GM19239 (cell line): ENCODE results near the gene UBL4B.

ENCODE experiments used
- DNase-seq: peaks from one replicate; pipeline ENCODE4 v3.0.0; 2011; ENCODE audit warnings: low spot score; ENCODE audit not compliant: insufficient read length
- FAIRE-seq: peaks from 2 replicates; lab custom pipeline; 2011; peaks lifted over from hg19 to GRCh38; lab: Jason Lieb, UNC

The UBL4B gene

DNA sequence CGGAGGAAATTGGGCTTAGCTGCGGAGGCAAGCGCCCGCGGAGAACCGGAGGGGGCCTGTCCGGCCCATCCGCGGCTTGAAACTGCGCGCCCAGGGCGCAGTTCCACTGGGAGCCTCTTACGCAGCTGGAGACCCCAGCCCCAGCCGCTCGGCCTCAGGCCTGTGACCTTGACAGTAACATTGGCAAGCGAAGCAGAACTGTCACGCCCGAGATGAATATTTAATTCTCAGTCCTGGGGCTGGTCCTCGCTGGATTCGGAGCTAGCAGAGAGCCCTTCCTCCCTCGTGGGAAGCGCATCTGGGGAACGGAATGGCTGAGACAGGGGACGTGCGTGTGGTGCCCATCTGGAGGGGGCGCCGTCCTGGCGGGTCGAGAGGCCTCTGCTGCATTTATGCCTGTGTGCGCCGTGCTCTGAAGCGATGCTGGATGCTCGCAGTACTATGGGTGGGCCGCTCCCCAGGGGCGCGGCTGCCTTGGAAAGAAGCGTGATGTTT, 39.0 kb downstream of the UBL4B start:
- no peak for FAIRE-seq

DNA sequence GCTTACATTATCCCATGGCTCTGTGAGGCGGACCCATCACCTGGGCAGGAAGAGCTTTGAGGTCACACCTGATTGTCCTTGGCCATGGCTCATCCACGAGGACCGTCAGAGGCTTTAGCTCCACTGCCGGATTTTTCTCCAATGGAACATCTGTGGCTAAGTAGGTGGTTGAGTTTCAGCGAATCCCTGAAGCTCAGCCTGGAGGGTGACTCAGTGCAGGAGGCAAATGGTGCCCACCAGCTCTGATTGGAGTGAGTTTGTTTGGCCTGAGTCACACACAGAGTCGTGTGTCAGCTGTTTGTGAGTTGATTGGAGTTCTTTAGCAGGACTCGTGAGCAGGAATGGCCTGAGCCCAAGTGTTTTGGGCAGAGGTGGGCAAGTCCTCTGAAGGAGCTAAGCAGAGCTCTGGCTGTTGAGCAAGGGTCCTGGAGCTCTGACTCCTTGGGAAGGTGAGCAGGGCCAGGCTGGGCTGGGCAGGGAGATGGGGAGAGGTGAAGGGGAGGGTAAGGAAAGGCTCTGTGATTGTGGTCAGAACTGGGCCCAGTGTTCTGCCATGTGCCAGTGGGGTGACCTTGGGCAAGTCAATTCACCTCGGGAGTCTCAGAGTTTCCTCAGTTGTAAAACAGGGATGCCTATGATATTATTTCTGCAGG, 40.0 kb downstream of the UBL4B start:
- FAIRE-seq (no peak), DNase-seq (no peak)

More for the DNA sequence above, 39.0 kb downstream of the UBL4B start:
- no peak for DNase-seq

DNA sequence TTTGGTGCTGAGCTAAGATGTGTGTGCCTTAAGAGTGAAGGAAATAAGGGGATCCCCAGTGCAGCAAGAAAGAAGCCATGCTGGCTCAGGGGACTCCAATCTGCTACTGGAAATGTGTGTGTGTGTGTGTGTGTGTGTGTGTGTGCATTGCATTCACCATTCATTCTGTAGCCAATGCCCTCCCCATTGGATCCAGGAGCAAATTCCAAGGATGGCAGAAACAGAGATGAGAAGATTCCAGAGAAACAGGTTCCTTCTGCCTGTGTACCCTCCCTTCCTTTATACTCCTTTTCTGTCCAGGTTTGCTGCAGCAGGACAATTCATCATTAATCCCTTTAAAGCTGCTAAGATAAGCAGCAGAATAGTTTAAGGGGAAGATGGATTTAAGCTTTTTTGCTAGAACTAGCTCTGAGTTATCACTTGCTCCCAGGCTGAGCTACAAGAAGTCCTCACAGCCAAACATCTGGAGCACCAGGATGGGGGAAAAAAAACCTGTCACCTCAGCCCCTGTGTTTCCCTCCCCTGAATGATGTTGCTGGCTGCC, 41.2 kb downstream of the UBL4B start:
- DNase-seq: no peak
- FAIRE-seq: no peak

DNA sequence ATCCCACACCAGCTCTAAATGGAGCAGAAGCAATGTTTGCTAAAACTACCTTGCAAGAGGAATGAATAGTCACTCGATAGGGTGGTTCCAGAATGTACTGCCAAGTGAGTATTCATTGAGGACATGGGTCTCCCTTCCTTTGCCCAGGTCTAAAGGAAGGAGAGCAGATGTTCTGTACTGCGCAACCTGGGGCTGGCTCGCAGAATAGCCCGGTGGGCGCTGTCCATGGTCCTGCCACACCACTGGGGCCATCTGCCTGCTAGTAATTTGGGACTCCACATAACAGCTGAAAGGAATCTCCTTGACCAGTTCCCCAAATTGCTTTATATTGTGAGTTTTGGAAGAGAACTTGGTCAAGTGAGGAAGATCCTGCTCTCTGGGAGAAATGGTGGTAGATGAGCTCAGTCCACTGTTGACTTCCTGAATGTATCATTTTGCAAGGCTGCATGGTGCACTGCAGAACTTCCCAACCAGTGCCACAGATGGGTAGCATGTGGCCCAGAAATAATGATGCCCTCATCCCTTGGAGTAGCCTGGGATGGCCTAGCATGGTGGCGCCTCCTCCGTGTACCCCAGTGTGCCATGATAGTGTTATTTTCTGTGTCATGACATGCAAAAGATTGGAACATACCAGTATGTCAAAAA, 43.8 kb downstream of the UBL4B start:
- peak; percentile 46 for DNase-seq
- no peak for FAIRE-seq

DNA sequence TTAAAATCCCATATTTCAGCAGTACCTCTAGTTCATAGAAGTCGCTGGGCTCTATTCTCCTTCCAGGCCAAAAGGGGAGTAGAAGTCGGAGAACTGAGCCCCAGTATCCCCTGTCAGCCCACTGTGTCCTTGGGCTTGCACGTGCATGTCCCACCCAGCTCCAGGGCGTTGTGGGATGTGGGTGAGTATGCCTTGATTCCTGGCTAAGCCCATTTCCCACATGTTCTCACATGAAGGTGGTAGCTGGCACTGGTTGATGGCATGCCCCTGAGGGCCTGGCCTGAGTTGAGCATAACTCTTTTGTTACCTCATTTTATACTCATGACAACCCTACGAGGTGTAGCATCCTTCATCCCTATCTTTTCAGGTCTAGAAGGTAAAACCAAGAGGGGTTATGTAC, 46.0 kb downstream of the UBL4B start:
- FAIRE-seq (no peak), DNase-seq (no peak)

DNA sequence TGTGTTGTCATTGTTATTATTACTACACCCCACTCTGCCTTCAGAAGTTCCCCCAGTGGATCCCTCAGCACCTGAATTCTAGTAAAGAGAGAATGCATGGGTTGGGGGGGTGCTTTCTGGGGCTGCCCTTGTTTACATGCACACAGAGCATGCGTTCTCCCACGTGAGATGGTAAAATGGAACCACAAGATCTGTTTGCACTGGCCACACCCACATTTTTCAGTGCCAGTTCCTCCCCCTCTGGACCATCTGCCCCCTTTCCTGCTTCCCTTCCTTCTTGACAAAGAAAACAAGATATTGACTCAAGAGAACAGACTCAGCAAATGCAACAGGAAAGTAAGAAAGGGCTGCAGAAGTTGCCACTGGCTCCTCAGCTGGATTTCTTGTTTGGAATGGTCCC, 46.9 kb downstream of the UBL4B start:
- FAIRE-seq: no peak
- no peak for DNase-seq

DNA sequence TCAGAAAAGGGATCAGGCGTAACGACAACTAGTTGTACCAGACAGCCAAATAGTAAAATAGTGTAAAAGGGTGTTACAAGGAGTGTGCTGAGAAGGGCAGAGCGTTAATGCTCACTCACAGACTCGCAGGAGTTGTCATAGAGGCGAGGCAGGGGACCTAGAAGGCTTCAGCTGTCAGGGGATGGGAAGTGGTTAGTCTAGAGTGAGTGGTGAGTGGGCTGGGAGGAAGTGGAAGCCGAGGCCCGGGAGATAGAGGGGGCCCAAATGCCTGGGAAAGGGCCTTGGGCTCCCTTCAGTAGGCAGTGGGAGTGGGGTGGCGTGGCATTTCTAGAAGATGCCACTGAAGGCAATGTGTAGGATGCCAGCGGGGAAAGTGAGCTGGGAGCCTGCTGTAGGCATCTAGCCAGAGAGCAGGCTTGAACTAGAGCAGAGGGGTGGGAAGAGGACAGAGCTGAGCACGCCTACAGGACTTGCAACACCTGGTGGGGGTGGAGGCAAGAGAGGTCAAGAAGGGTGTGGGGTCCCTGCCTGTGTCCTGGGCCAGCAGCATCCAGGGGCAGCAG, 48.4 kb downstream of the UBL4B start:
- FAIRE-seq: no peak
- no peak for DNase-seq

DNA sequence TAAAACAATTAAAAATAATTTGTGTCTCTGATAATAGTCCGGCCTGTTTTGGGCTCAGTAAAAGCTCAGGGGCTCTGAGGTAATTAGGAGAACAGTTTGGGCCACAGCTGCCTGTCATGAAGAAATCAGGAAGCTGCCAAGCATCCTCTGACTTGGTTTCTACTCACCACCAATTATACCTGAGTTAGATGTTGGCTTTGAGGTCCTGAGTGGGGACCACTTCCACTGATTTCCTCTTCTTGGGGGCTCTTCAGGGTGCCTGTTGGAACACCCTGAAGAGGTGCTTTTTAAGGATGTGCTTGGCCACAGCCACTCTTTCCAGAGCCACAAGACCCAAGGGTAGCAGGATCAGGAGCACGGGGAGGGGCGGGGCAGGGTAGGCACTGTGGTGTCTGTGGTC, 48.9 kb downstream of the UBL4B start:
- no peak for FAIRE-seq
- DNase-seq: no peak

DNA sequence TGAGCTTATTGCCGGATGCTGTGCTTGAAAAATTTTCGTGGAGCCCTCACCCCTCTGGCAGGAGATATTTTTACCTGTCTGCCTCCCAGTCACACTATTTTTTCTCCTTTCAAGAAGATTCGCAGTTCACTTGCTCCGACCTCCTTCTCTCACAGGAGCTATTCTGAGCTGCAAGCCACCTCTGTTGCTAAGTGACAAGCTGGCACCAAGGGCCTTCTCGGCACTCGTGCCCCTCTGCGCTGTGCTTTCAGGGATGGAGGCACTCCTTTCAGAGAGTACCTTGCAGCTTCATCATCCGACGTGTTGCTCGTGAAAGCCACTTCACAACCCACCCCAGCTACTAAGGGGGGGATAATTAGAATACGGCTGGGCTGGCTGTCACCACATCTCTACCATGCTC, 49.6 kb downstream of the UBL4B start:
- no peak for DNase-seq
- FAIRE-seq: no peak
